Smooth muscle cell of bladder (primary cell): ENCODE data around the gene KCNMA1. TPM values are rescaled to one million over a fixed set of nuclear protein-coding genes. Genes with fewer than 3 reads are reported as not detected.

Source experiments
- total RNA-seq: library from RNA; depleted of rRNA; stranded (reverse); fragments of >200 nt; gene quantifications from 2 replicates; pipeline ENCODE4 v1.2.3, GENCODE V29; 2014

The KCNMA1 gene
- 19.9 and 30.9 TPM in 2 replicates for total RNA-seq

DNA sequence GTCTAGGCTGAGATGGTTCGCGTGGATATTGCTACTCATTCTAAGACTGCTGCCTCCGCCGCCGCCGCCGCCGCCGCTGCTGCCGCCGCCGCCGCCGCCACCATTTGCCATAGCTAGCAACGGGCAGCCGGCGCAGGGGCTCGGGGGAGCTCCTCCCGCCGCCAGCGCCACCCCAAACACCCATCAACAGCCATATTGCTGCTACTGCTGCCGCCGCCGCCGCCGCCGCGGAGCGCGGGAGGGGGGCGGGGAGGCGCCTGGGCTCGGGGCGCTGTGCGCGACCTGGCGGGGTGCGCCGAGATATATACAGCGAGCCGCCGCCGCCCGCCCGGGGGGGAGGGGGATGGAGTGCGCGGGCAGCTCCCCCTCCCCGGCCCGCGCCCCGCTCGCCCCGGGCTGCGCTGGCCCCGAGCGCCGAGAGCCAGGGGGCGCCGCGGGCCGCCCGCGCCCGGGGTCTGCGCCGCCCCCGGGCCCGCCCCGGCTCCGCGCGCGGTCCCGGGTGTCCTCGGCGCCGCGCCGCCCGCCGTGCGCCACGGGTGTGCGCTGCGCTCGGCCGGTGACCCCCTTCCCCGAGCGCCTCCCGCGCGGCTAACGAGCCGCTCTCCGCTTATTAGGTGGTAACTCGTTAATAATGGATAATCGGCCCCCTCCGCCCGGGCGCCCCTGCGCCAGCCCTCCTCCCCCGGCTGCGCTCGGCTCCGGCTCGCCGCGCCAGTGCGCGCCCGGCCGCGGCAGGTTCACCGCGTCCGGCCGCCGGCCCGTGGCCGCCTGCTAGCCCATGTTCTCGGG is at the start of gene KCNMA1:
TSS of gene KCNMA1 (minus strand) at position 277 of the 789 bp plus-strand sequence.

